HUES6 (cell line): Measurements from ENCODE around the gene PRSS53.

Experiments used
- H3K27ac ChIP-seq: 2 replicates; pipeline ENCODE4 v1.7.0; 2013; ENCODE audit warnings: low read depth, mild to moderate bottlenecking, low read length, inconsistent platforms
- H3K27me3 ChIP-seq: 2 replicates; pipeline ENCODE4 v1.6.1; 2013; ENCODE audit warnings: low read length; ENCODE audit not compliant: control insufficient read depth, insufficient read depth
- H3K36me3 ChIP-seq: 2 replicates; pipeline ENCODE4 v1.6.1; 2013; ENCODE audit warnings: low read length; ENCODE audit not compliant: control insufficient read depth, insufficient read depth
- H3K4me1 ChIP-seq: 2 replicates; pipeline ENCODE4 v1.6.1; 2013; ENCODE audit warnings: low read length; ENCODE audit not compliant: control insufficient read depth, insufficient read depth
- H3K4me3 ChIP-seq: 2 replicates; pipeline ENCODE4 v1.5.1; 2013; ENCODE audit warnings: low read depth, low read length
- H3K9ac ChIP-seq: one replicate; pipeline ENCODE4 v1.6.1; 2013; ENCODE audit warnings: mild to moderate bottlenecking, low read length
- H3K9me3 ChIP-seq: 2 replicates; pipeline ENCODE4 v1.6.1; 2013; ENCODE audit warnings: low read depth, low read length; ENCODE audit not compliant: control insufficient read depth, insufficient read depth

The PRSS53 gene

GRCh38 chr16:31090540-31090939, 1.8 kb upstream of the PRSS53 start:
- no peaks in the 10 kb centered on the region for H3K9me3 ChIP-seq
- H3K36me3 ChIP-seq = peaks cover 27% of the 10 kb centered on the region
- H3K4me1 ChIP-seq = peaks cover 4% of the 10 kb centered on the region; the same call in 1 of the 2 replicates
- no peaks in the 10 kb centered on the region for H3K27me3 ChIP-seq
- H3K9ac ChIP-seq = no peak overlapping the region
- no peak overlapping the region for H3K27ac ChIP-seq
- no peak overlapping the region for H3K4me3 ChIP-seq

GRCh38 chr16:31089199-31089598, 456 bp upstream of the PRSS53 start:
- H3K9ac ChIP-seq = peak overlapping the region; percentile 15
- no peaks in the 10 kb centered on the region for H3K9me3 ChIP-seq
- no peak overlapping the region for H3K27ac ChIP-seq
- H3K4me1 ChIP-seq = peaks cover 4% of the 10 kb centered on the region; the same call in 1 of the 2 replicates
- no peaks in the 10 kb centered on the region for H3K27me3 ChIP-seq
- H3K36me3 ChIP-seq = peaks cover 37% of the 10 kb centered on the region
- no peak overlapping the region for H3K4me3 ChIP-seq

- Histone ChIP-seq H3K36me3 (peaks cover 48% of the 10 kb centered on the region), H3K9me3 (no peaks in the 10 kb centered on the region), H3K27ac (no peak overlapping the region), H3K4me1 (peaks cover 4% of the 10 kb centered on the region; the same call in 1 of the 2 replicates), H3K27me3 (no peaks in the 10 kb centered on the region), H3K4me3 (no peak overlapping the region), H3K9ac (no peak overlapping the region)
These were observed 772 bp downstream of the PRSS53 start for GRCh38 chr16:31087971-31088370.

GRCh38 chr16:31087481-31087880, 1.3 kb downstream of the PRSS53 start:
- Histone ChIP-seq H3K27ac (no peak overlapping the region), H3K9me3 (no peaks in the 10 kb centered on the region), H3K4me3 (no peak overlapping the region), H3K9ac (no peak overlapping the region), H3K4me1 (no peaks in the 10 kb centered on the region), H3K27me3 (no peaks in the 10 kb centered on the region), H3K36me3 (peaks cover 53% of the 10 kb centered on the region)

GRCh38 chr16:31086629-31086906, 2.2 kb downstream of the PRSS53 start:
- Histone ChIP-seq H3K9ac (no peak overlapping the region), H3K9me3 (no peaks in the 10 kb centered on the region), H3K4me1 (no peaks in the 10 kb centered on the region), H3K4me3 (no peak overlapping the region), H3K27ac (no peak overlapping the region), H3K36me3 (peaks cover 59% of the 10 kb centered on the region), H3K27me3 (no peaks in the 10 kb centered on the region)

GRCh38 chr16:31085873-31086628, 2.7 kb downstream of the PRSS53 start:
- Histone ChIP-seq H3K27me3 (no peaks in the 10 kb centered on the region), H3K36me3 (peaks cover 60% of the 10 kb centered on the region), H3K27ac (no peak overlapping the region), H3K9ac (no peak overlapping the region), H3K4me1 (no peaks in the 10 kb centered on the region), H3K9me3 (no peaks in the 10 kb centered on the region), H3K4me3 (no peak overlapping the region)

- H3K36me3 ChIP-seq = peaks cover 60% of the 10 kb centered on the region
These were observed 3.3 kb downstream of the PRSS53 start for GRCh38 chr16:31085411-31085810.

GRCh38 chr16:31084584-31085302, 4.0 kb downstream of the PRSS53 start:
- H3K27ac ChIP-seq = no peak overlapping the region
- no peaks in the 10 kb centered on the region for H3K9me3 ChIP-seq
- no peak overlapping the region for H3K9ac ChIP-seq
- H3K4me3 ChIP-seq = no peak overlapping the region
- H3K4me1 ChIP-seq = no peaks in the 10 kb centered on the region
- no peaks in the 10 kb centered on the region for H3K27me3 ChIP-seq
- peaks cover 65% of the 10 kb centered on the region for H3K36me3 ChIP-seq

More at GRCh38 chr16:31085411-31085810, 3.3 kb downstream of the PRSS53 start:
- Histone ChIP-seq H3K4me1 (no peaks in the 10 kb centered on the region), H3K9ac (no peak overlapping the region), H3K9me3 (no peaks in the 10 kb centered on the region), H3K27ac (no peak overlapping the region), H3K4me3 (no peak overlapping the region), H3K27me3 (no peaks in the 10 kb centered on the region)

GRCh38 chr16:31083981-31084380, 4.8 kb downstream of the PRSS53 start:
- no peaks in the 10 kb centered on the region for H3K27me3 ChIP-seq
- H3K4me3 ChIP-seq = no peak overlapping the region
- H3K9ac ChIP-seq = no peak overlapping the region
- H3K9me3 ChIP-seq = no peaks in the 10 kb centered on the region
- peaks cover 68% of the 10 kb centered on the region for H3K36me3 ChIP-seq
- H3K4me1 ChIP-seq = no peaks in the 10 kb centered on the region
- no peak overlapping the region for H3K27ac ChIP-seq

GRCh38 chr16:31083556-31083955, 5.2 kb downstream of the PRSS53 start:
- Histone ChIP-seq H3K9me3 (no peaks in the 10 kb centered on the region), H3K9ac (no peak overlapping the region), H3K27ac (no peak overlapping the region), H3K27me3 (no peaks in the 10 kb centered on the region), H3K36me3 (peaks cover 68% of the 10 kb centered on the region), H3K4me3 (no peak overlapping the region), H3K4me1 (no peaks in the 10 kb centered on the region)

- H3K9me3 ChIP-seq = no peaks in the 10 kb centered on the region
- no peak overlapping the region for H3K27ac ChIP-seq
- no peaks in the 10 kb centered on the region for H3K27me3 ChIP-seq
- no peak overlapping the region for H3K9ac ChIP-seq
- no peak overlapping the region for H3K4me3 ChIP-seq
- H3K36me3 ChIP-seq = peaks cover 70% of the 10 kb centered on the region
- no peaks in the 10 kb centered on the region for H3K4me1 ChIP-seq
These were observed 5.7 kb downstream of the PRSS53 start for GRCh38 chr16:31083081-31083480.
